Lung (tissue), 12 donors: ENCODE results near the gene KLHDC7B. TPM values are rescaled to one million over a fixed set of nuclear protein-coding genes. Genes with fewer than 3 reads are reported as not detected.

ENCODE experiments used
- ATAC-seq: fragments of 200-7000 bp; cut with Tn5 transposase; one replicate; pipeline ENCODE4 v1.9.1; 2020; ENCODE audit warnings: moderate number of reproducible peaks; ENCODE audit not compliant: insufficient read depth, low FRiP score
- DNase-seq, 3 donors: peaks; one replicate each; pipeline ENCODE4 v3.0.0-alpha.2; 2013 to 2017
- H3K27ac ChIP-seq, 2 donors: one replicate each; pipeline ENCODE4 v1.5.1; 2013; ENCODE audit warnings: mild to moderate bottlenecking in 2 of 2, moderate library complexity in 2 of 2, control low read depth in 1 of 2, inconsistent platforms in 1 of 2, low read depth in 1 of 2, low read length in 1 of 2
- H3K27me3 ChIP-seq, 3 donors: one replicate each; pipeline ENCODE4 v1.5.1; 2013; ENCODE audit warnings: low read length in 2 of 3; ENCODE audit not compliant: control insufficient read depth in 3 of 3, insufficient read depth in 3 of 3
- H3K36me3 ChIP-seq, 4 donors: one replicate each; pipeline ENCODE4 v1.5.1; 2013; ENCODE audit warnings: low read length in 4 of 4, mild to moderate bottlenecking in 1 of 4, moderate library complexity in 1 of 4; ENCODE audit not compliant: control insufficient read depth in 4 of 4, insufficient read depth in 4 of 4
- H3K4me1 ChIP-seq, 5 donors: one replicate each; pipeline ENCODE4 v1.5.1; 2013; ENCODE audit warnings: low read length in 5 of 5, mild to moderate bottlenecking in 2 of 5, moderate library complexity in 1 of 5; ENCODE audit not compliant: control insufficient read depth in 5 of 5, insufficient read depth in 5 of 5
- H3K4me3 ChIP-seq: one replicate; pipeline ENCODE4 v1.5.1; 2013; ENCODE audit warnings: mild to moderate bottlenecking, control low read depth, moderate library complexity
- H3K9ac ChIP-seq, 2 donors: one replicate each; pipeline ENCODE4 v1.5.1; 2013; ENCODE audit warnings: low read length in 2 of 2, control low read depth in 1 of 2; ENCODE audit not compliant: insufficient read depth in 1 of 2
- H3K9me3 ChIP-seq, 4 donors: one replicate each; pipeline ENCODE4 v1.5.1; 2013; ENCODE audit warnings: low read length in 3 of 4, mild to moderate bottlenecking in 1 of 4, moderate library complexity in 1 of 4; ENCODE audit not compliant: control insufficient read depth in 4 of 4, insufficient read depth in 3 of 4
- WGBS, 2 donors: extraction: QIAGEN DNeasy Blood & Tissue Kit; methylation state at CpG; one replicate each; pipeline ENCODE4 v1.1.7; 2013; 5-methylcytosine and 5-hydroxymethylcytosine counted together
- polyA plus RNA-seq, 2 donors: library from polyadenylated mRNA; stranded (reverse); fragments of 200-250 nt; gene quantifications; one replicate each; pipeline ENCODE4 v1.2.1, GENCODE V29; 2013
- total RNA-seq, 2 donors: library from RNA; depleted of rRNA in 1 of 2; stranded (reverse); fragments of >200 nt in 1 of 2; gene quantifications; one replicate each; pipeline ENCODE4 v1.2.1, GENCODE V29; 2014 to 2021
- TF ChIP-seq, protein P1 (sequence below): IDR thresholded peaks from 2 replicates; pipeline ENCODE4 v1.5.1; 2012; ENCODE audit warnings: mild to moderate bottlenecking; ENCODE audit errors: control extremely low read depth, extremely low read depth
- donor health status: control.
- donor health status: control.
- donor health status: Bipolar disorder and iron deficiency.
- donor health status: healthy.
- donor health status: DM: yes; HTN: yes; CAD: no.

KLHDC7B gene
- total and polyA plus RNA-seq, 4 donors, result 0.39 to 1.6 (median 0.95) TPM

DNA sequence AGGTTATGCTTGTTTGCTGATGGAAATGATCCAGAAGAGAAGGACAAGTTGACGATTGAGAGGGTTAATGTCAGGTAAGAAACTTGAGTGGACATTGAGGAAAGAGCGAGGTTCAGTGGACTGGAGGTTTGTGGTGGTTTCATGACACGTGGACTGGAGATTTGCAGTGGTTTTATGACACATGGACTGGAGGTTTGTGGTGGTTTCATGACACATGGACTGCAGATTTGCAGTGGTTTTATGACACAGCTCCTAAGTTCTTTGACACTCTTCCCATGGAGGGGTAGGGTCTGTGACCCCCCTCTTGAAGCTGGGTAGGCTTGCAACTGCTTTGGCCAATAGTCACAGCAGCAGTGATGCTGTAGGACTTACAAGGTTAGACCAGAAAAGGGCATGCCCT lies 49.5 kb downstream of the KLHDC7B start:
- no peaks in the 10 kb centered on the region for H3K36me3 ChIP-seq
- no peak for DNase-seq
- no peaks in the 10 kb centered on the region for H3K9me3 ChIP-seq
- H3K9ac ChIP-seq, result no peak overlapping the region
- H3K4me1 ChIP-seq, result peaks cover 0 to 2% (median 0%) of the 10 kb centered on the region in 5 donors
- no peak overlapping the region for H3K27ac ChIP-seq
- ATAC-seq, result no peak
- TF ChIP-seq, protein P1, sequence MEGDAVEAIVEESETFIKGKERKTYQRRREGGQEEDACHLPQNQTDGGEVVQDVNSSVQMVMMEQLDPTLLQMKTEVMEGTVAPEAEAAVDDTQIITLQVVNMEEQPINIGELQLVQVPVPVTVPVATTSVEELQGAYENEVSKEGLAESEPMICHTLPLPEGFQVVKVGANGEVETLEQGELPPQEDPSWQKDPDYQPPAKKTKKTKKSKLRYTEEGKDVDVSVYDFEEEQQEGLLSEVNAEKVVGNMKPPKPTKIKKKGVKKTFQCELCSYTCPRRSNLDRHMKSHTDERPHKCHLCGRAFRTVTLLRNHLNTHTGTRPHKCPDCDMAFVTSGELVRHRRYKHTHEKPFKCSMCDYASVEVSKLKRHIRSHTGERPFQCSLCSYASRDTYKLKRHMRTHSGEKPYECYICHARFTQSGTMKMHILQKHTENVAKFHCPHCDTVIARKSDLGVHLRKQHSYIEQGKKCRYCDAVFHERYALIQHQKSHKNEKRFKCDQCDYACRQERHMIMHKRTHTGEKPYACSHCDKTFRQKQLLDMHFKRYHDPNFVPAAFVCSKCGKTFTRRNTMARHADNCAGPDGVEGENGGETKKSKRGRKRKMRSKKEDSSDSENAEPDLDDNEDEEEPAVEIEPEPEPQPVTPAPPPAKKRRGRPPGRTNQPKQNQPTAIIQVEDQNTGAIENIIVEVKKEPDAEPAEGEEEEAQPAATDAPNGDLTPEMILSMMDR, result no peak
- H3K4me3 ChIP-seq, result no peak overlapping the region
- WGBS, 2 donors, result 90 to 91% methylated on average over 3 of the region's 3 CpGs
- H3K27me3 ChIP-seq, result peaks cover 0 to 6% (median 4%) of the 10 kb centered on the region in 3 donors

DNA sequence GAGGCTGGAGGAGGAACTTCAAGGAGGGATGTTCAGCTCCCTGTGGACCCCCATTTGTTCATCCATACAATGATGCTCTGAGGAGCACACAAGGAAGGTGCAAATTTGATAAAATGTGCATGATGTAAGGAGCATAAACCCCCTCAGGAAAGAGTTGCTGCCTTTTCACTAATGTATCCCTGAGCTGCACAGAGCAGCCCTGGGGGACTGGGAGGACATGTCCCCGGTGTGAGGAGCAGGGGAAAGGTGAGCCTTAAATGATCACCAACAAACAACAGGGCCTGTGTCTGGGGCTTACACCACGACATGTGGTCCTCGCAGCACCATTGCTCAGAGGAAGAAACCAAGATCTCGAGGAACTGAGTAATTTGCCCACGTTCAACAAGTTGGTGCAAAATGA lies 51.4 kb downstream of the KLHDC7B start:
- Histone ChIP-seq H3K27ac (no peak overlapping the region), H3K9ac (no peak overlapping the region), H3K4me3 (no peak overlapping the region), H3K9me3 (no peaks in the 10 kb centered on the region), H3K27me3 (peaks cover 0 to 17% (median 8%) of the 10 kb centered on the region in 3 donors), H3K36me3 (no peaks in the 10 kb centered on the region), H3K4me1 (peaks cover 0 to 5% (median 0%) of the 10 kb centered on the region in 5 donors)
- 80 to 95% methylated on average over 5 of the region's 5 CpGs for WGBS, 2 donors
- TF ChIP-seq, protein P1, result no peak
- ATAC-seq (no peak), DNase-seq (no peak)

DNA sequence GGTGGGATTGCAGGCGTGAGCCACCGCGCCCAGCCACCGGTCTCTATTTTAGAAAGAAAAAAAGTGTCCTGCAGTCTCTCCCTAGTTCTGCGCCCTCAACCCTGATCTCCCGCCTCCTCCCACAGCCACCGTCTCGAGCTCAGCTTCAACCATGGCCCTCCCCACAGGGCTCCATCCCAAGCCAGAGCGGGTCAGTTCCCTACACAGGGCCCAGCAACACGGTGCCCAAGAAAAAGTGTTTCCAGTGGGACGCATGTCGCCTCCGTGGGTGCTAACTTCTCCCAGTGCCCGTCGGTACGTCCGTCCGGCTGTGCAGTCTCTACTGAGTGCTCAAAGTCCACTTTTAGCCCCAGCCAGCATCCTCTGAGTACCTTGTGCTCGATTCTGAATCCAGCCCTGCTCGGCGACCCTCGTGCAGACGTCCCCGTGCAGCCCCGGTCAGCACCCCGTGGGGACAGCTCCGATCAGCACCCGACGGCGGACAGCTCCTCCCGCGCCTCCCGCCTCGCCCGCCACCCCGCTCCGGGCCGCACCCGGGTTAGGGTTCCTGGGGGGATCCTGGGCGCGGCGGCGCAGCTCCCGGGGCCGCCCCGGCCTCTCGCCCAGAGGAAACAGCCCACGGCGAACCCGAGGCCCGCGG lies 54.2 kb downstream of the KLHDC7B start:
- Histone ChIP-seq H3K27me3 (peaks cover 18 to 33% (median 22%) of the 10 kb centered on the region in 3 donors), H3K36me3 (no peaks in the 10 kb centered on the region), H3K4me1 (peaks cover 0 to 5% (median 0%) of the 10 kb centered on the region in 5 donors), H3K27ac (no peak overlapping the region), H3K9ac (no peak overlapping the region), H3K4me3 (no peak overlapping the region), H3K9me3 (peaks cover 0 to 6% (median 0%) of the 10 kb centered on the region in 4 donors)
- WGBS, 2 donors, result 14 to 19% methylated on average over 46 to 52 of the region's 52 CpGs
- peak; percentile 56 to 75 (median 71) for DNase-seq
- TF ChIP-seq, protein P1, result no peak
- ATAC-seq, result peak; percentile 54

DNA sequence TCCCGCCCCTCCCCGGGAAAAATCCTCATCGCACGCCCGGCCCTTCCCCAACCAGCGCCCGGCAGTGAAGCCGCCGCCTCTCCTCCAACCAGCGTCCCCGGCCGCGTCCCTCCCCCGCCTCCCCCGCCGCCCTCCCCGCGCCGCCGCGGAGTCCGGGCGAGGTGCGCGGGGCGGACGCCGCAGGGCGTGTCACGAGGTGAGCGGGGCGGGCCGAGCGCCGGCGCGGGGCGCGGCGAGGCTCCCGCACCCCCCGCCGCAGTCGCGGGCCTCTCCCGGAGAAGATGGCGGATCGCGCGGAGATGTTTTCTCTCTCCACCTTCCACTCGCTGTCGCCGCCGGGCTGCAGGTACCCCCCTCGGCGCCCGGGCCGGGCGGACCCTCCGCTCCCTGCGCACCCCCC lies 54.8 kb downstream of the KLHDC7B start, which contains the start of gene MAPK8IP2:
TSS of gene MAPK8IP2 (plus strand) at position 256 of the 400 bp plus-strand sequence. CDS start at position 282, 26 bp downstream.
- Histone ChIP-seq H3K9me3 (peaks cover 0 to 6% (median 0%) of the 10 kb centered on the region in 4 donors), H3K4me1 (peaks cover 0 to 5% (median 0%) of the 10 kb centered on the region in 5 donors), H3K4me3 (no peak within 1 kb of the TSS), H3K36me3 (no peaks in the 10 kb centered on the region), H3K27ac (no peak within 1 kb of the TSS), H3K9ac (no peak within 1 kb of the TSS), H3K27me3 (peaks cover 22 to 39% (median 22%) of the 10 kb centered on the region in 3 donors)
- DNase-seq (no peak), ATAC-seq (no peak)
- WGBS, 2 donors, result 1 to 2% methylated on average over 28 to 59 of the region's 61 CpGs
- TF ChIP-seq, protein P1, result no peak
